Fibroblast of the aortic adventitia (primary cell): ENCODE measurements around the gene LFNG. TPM values are rescaled to one million over a fixed set of nuclear protein-coding genes. Genes with fewer than 3 reads are reported as not detected.

Experiments
- DNase-seq: peaks from one replicate; pipeline ENCODE4 v3.0.0-alpha.2; 2010; ENCODE audit warnings: low read depth
- H3K4me3 ChIP-seq: 2 replicates; pipeline ENCODE4 v1.5.1; 2011; ENCODE audit warnings: low read depth, mild to moderate bottlenecking, control low read depth, low read length, moderate library complexity
- total RNA-seq: library from RNA; depleted of rRNA; stranded (reverse); fragments of >200 nt; gene quantifications from 2 replicates; pipeline ENCODE4 v1.2.3, GENCODE V29; 2012; ENCODE audit warnings: low replicate concordance
- TF ChIP-seq, protein P1 (sequence below): IDR thresholded peaks from 2 replicates; pipeline ENCODE4 v1.5.1; 2011; ENCODE audit warnings: mild to moderate bottlenecking, low read length, control low read depth, inconsistent platforms; ENCODE audit not compliant: insufficient read depth

The LFNG gene
- total RNA-seq, 1 donor = 0.72 TPM

DNA sequence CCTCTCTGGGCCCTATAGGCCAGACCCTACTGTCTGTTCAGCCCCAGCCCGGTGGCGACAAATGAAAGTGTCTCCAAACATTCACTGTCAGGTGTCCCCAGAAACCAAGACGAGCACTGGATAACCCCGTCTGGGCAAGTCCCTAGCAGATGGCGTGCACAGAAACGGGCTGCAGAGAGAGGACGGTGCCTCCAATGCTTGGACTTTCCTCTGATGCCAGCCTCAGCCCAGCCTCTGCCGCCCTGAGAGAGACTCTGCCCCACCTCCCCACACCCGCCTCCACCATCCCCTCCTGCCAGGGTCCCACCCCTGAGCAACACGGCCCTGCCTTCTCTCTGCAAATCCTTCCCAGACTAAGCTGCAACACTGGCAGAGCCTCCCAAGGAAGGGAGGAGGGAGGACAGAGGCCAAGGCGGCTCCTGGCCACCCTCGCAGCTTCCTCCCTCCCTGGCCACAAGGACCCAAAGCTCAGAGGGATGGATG lies 7.4 kb upstream of the LFNG start:
- TF ChIP-seq, protein P1, sequence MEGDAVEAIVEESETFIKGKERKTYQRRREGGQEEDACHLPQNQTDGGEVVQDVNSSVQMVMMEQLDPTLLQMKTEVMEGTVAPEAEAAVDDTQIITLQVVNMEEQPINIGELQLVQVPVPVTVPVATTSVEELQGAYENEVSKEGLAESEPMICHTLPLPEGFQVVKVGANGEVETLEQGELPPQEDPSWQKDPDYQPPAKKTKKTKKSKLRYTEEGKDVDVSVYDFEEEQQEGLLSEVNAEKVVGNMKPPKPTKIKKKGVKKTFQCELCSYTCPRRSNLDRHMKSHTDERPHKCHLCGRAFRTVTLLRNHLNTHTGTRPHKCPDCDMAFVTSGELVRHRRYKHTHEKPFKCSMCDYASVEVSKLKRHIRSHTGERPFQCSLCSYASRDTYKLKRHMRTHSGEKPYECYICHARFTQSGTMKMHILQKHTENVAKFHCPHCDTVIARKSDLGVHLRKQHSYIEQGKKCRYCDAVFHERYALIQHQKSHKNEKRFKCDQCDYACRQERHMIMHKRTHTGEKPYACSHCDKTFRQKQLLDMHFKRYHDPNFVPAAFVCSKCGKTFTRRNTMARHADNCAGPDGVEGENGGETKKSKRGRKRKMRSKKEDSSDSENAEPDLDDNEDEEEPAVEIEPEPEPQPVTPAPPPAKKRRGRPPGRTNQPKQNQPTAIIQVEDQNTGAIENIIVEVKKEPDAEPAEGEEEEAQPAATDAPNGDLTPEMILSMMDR = no peak
- peak; percentile 43 for DNase-seq
- no peak overlapping the region for H3K4me3 ChIP-seq

- H3K4me3 ChIP-seq = no peak overlapping the region
- DNase-seq = no peak
- TF ChIP-seq, protein P1 = no peak
Observed at GRCh38 chr7:2512713-2513112, 6.9 kb upstream of the LFNG start.

DNA sequence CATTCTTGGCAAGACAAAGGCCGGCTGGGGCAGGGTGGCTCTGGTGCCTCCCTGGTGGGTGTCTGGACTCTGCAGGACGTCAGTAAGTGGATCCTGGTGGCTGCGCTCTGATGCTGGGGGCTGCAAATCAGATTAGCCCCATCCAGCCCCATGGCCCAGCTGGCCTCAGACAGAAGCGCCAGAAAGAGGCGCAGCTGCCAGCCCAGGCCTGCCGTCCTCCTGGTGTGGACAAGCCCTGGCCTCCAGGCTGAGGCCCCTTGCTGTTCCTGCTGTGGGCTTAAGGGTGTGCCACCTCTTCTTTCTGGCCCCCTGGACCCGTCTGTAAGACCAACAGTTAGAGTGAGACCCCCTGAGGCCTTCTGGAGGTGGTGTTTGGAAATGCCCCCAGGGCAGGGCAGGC lies 5.9 kb upstream of the LFNG start:
- no peak for DNase-seq
- no peak overlapping the region for H3K4me3 ChIP-seq
- TF ChIP-seq, protein P1 = no peak

GRCh38 chr7:2514473-2515423 lies 4.8 kb upstream of the LFNG start:
- TF ChIP-seq, protein P1 = no peak
- no peak for DNase-seq
- H3K4me3 ChIP-seq = no peak overlapping the region

GRCh38 chr7:2515424-2516193 lies 4.0 kb upstream of the LFNG start:
- TF ChIP-seq, protein P1 = no peak
- DNase-seq = no peak

GRCh38 chr7:2516194-2516555 lies 3.4 kb upstream of the LFNG start:
- TF ChIP-seq, protein P1 = no peak
- H3K4me3 ChIP-seq = no peak overlapping the region
- DNase-seq = no peak

More at GRCh38 chr7:2515424-2516193, 4.0 kb upstream of the LFNG start:
- no peak overlapping the region for H3K4me3 ChIP-seq
